ENCODE data around the gene GPT2. TPM values are rescaled to one million over a fixed set of nuclear protein-coding genes. Genes with fewer than 3 reads are reported as not detected.
A peak's percentile ranks its signal among the peaks of the same experiment; 100 is the strongest.

GPT2 gene
- total RNA-seq, 1 donor from 2014 or later: 35.0 TPM

GRCh38 chr16:46899443-46900143 is 15.4 kb downstream of the GPT2 start:
- Mint-ChIP-seq H3K4me3 (ENCODE audit: unreplicated experiment) (no peak overlapping the region), H3K27me3 (ENCODE audit: unreplicated experiment) (no peaks in the 10 kb centered on the region), H3K9me3 (ENCODE audit: unreplicated experiment) (no peaks in the 10 kb centered on the region), H3K27ac (ENCODE audit: unreplicated experiment) (peak overlapping the region; percentile 47), H3K4me1 (ENCODE audit: unreplicated experiment) (peaks cover 30% of the 10 kb centered on the region), H3K36me3 (ENCODE audit: unreplicated experiment) (peaks cover 23% of the 10 kb centered on the region)
- no peak for TF ChIP-seq CTCF (IDR thresholded peaks at IDR 0.05)
- no peak for DNase-seq (ENCODE audit: extremely low spot score, unreplicated experiment)

- H3K36me3 Mint-ChIP-seq (ENCODE audit: unreplicated experiment): peaks cover 23% of the 10 kb centered on the region
Observed at GRCh38 chr16:46900455-46901235, 16.5 kb downstream of the GPT2 start.

GRCh38 chr16:46901709-46902108 is 17.5 kb downstream of the GPT2 start:
- TF ChIP-seq CTCF (IDR thresholded peaks at IDR 0.05): no peak
- no peaks in the 10 kb centered on the region for H3K9me3 Mint-ChIP-seq (ENCODE audit: unreplicated experiment)
- no peak for DNase-seq (ENCODE audit: extremely low spot score, unreplicated experiment)
- H3K36me3 Mint-ChIP-seq (ENCODE audit: unreplicated experiment): peaks cover 21% of the 10 kb centered on the region
- no peaks in the 10 kb centered on the region for H3K27me3 Mint-ChIP-seq (ENCODE audit: unreplicated experiment)
- H3K4me1 Mint-ChIP-seq (ENCODE audit: unreplicated experiment): peaks cover 20% of the 10 kb centered on the region
- no peak overlapping the region for H3K4me3 Mint-ChIP-seq (ENCODE audit: unreplicated experiment)
- peak overlapping the region; percentile 70 for H3K27ac Mint-ChIP-seq (ENCODE audit: unreplicated experiment)

More at GRCh38 chr16:46900455-46901235, 16.5 kb downstream of the GPT2 start:
- Mint-ChIP-seq H3K27ac (ENCODE audit: unreplicated experiment) (no peak overlapping the region), H3K4me1 (ENCODE audit: unreplicated experiment) (peaks cover 29% of the 10 kb centered on the region), H3K4me3 (ENCODE audit: unreplicated experiment) (no peak overlapping the region), H3K27me3 (ENCODE audit: unreplicated experiment) (no peaks in the 10 kb centered on the region), H3K9me3 (ENCODE audit: unreplicated experiment) (no peaks in the 10 kb centered on the region)
- DNase-seq (ENCODE audit: extremely low spot score, unreplicated experiment): no peak
- TF ChIP-seq CTCF (IDR thresholded peaks at IDR 0.05): no peak

GRCh38 chr16:46903255-46903905 is 19.2 kb downstream of the GPT2 start:
- TF ChIP-seq CTCF (IDR thresholded peaks at IDR 0.05): no peak
- Mint-ChIP-seq H3K9me3 (ENCODE audit: unreplicated experiment) (no peaks in the 10 kb centered on the region), H3K27me3 (ENCODE audit: unreplicated experiment) (no peaks in the 10 kb centered on the region), H3K4me3 (ENCODE audit: unreplicated experiment) (no peak overlapping the region), H3K27ac (ENCODE audit: unreplicated experiment) (no peak overlapping the region), H3K4me1 (ENCODE audit: unreplicated experiment) (peaks cover 19% of the 10 kb centered on the region), H3K36me3 (ENCODE audit: unreplicated experiment) (peaks cover 25% of the 10 kb centered on the region)
- no peak for DNase-seq (ENCODE audit: extremely low spot score, unreplicated experiment)

GRCh38 chr16:46904471-46904870 is 20.3 kb downstream of the GPT2 start:
- no peak for TF ChIP-seq CTCF (IDR thresholded peaks at IDR 0.05)
- no peak overlapping the region for H3K27ac Mint-ChIP-seq (ENCODE audit: unreplicated experiment)
- DNase-seq (ENCODE audit: extremely low spot score, unreplicated experiment): no peak
- no peak overlapping the region for H3K4me3 Mint-ChIP-seq (ENCODE audit: unreplicated experiment)
- H3K27me3 Mint-ChIP-seq (ENCODE audit: unreplicated experiment): no peaks in the 10 kb centered on the region
- no peaks in the 10 kb centered on the region for H3K9me3 Mint-ChIP-seq (ENCODE audit: unreplicated experiment)
- peaks cover 25% of the 10 kb centered on the region for H3K36me3 Mint-ChIP-seq (ENCODE audit: unreplicated experiment)
- peaks cover 18% of the 10 kb centered on the region for H3K4me1 Mint-ChIP-seq (ENCODE audit: unreplicated experiment)

All from osteocyte (in vitro differentiated cells).